Neural progenitor cell (in vitro differentiated cells): ENCODE data around the gene REC114.

Source experiments
- EZH2 ChIP-seq: fragments of 200-600 bp; sonication (generic); IDR thresholded peaks from 2 replicates; pipeline ENCODE4 v1.6.1; 2017; ENCODE audit warnings: antibody characterized with exemption, mild to moderate bottlenecking, moderate library complexity
- TF ChIP-seq, protein P1 (sequence below): fragments of 200-600 bp; sonication (generic); IDR thresholded peaks from 2 replicates; pipeline ENCODE4 v1.5.1; 2017; ENCODE audit warnings: antibody characterized with exemption, mild to moderate bottlenecking

DNA sequence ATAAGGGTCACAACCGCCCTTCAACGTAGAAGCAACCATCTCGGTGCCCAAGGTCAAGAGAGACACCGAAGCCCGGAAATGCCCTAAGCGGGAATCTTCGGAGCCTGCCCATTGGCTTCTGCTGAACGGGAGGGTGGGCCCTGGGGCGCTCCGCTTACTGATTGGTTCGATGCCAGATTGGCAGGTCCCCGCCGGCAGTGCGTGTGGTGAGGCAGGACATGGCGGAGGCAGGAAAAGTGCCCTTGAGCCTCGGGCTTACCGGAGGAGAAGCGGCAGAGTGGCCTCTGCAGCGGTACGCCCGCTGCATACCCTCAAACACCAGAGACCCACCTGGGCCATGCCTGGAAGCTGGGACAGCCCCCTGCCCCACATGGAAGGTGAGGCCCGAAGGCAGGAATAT is at the start of gene REC114:
- TF ChIP-seq, protein P1, sequence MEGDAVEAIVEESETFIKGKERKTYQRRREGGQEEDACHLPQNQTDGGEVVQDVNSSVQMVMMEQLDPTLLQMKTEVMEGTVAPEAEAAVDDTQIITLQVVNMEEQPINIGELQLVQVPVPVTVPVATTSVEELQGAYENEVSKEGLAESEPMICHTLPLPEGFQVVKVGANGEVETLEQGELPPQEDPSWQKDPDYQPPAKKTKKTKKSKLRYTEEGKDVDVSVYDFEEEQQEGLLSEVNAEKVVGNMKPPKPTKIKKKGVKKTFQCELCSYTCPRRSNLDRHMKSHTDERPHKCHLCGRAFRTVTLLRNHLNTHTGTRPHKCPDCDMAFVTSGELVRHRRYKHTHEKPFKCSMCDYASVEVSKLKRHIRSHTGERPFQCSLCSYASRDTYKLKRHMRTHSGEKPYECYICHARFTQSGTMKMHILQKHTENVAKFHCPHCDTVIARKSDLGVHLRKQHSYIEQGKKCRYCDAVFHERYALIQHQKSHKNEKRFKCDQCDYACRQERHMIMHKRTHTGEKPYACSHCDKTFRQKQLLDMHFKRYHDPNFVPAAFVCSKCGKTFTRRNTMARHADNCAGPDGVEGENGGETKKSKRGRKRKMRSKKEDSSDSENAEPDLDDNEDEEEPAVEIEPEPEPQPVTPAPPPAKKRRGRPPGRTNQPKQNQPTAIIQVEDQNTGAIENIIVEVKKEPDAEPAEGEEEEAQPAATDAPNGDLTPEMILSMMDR: no peak
- no peak for TF ChIP-seq EZH2
